A549 (cell line): ENCODE measurements around the gene TTC28. TPM values are rescaled to one million over a fixed set of nuclear protein-coding genes. Genes with fewer than 3 reads are reported as not detected.

ENCODE experiments used
- ATAC-seq, 2 experiments: fragments of 200-7000 bp in 1 of 2; fragments of >200 bp in 1 of 2; cut with Nextera tagmentation in 1 of 2; cut with Tn5 transposase in 1 of 2; 3 replicates each; pipeline versions ENCODE4 v1.8.0 to v1.9.1; 2018 to 2020; ENCODE audit warnings: mild to moderate bottlenecking in 1 of 2, moderate library complexity in 1 of 2
- CTCF ChIA-PET: fragments of 300-600 bp; sonication (Branson Sonifier 250); formaldehyde crosslinking; extraction: SDS; loops from one replicate; lab custom pipeline; 2021; ENCODE audit warnings: antibody characterized with exemption, inconsistent platforms; lab: Yijun Ruan, JAX
- POLR2A ChIA-PET: fragments of 350-600 bp; formaldehyde crosslinking; extraction: SDS; loops from one replicate; lab custom pipeline; 2021; ENCODE audit warnings: antibody characterized with exemption, inconsistent platforms; lab: Yijun Ruan, JAX
- DNase-seq, 2 experiments: peaks; one replicate each; pipeline versions ENCODE4 v3.0.0 to v3.0.0-alpha.2; 2011 to 2016; ENCODE audit warnings: low read depth in 1 of 2, low spot score in 1 of 2
- FAIRE-seq: peaks from 2 replicates; lab custom pipeline; 2011; peaks lifted over from hg19 to GRCh38; lab: Jason Lieb, UNC
- H3K27ac ChIP-seq, 2 experiments: fragments of >200 bp; sonication (Bioruptor Twin); formaldehyde crosslinking; 3 replicates each; pipeline ENCODE4 v1.5.1; 2016 to 2017
- H3K4me1 ChIP-seq: fragments of >200 bp; sonication (Bioruptor Twin); formaldehyde crosslinking; 3 replicates; pipeline ENCODE4 v1.6.1; 2016
- H3K4me2 ChIP-seq: fragments of >200 bp; sonication (Bioruptor Twin); formaldehyde crosslinking; 3 replicates; pipeline ENCODE4 v1.6.1; 2016
- H3K4me3 ChIP-seq: fragments of >200 bp; sonication (Bioruptor Twin); formaldehyde crosslinking; 3 replicates; pipeline ENCODE4 v1.5.1; 2016
- H3K9me3 ChIP-seq: fragments of >200 bp; sonication (Bioruptor Twin); formaldehyde crosslinking; 3 replicates; pipeline ENCODE4 v1.6.1; 2016
- BHLHE40 ChIP-seq: IDR thresholded peaks from 2 replicates; pipeline ENCODE4 v1.6.1; 2012; ENCODE audit warnings: low read depth, low read length, inconsistent platforms
- CBX8 ChIP-seq: fragments of 200-600 bp; sonication (generic); IDR thresholded peaks from 2 replicates; pipeline ENCODE4 v1.6.1; 2016
- CEBPB ChIP-seq, 2 experiments: fragments of >200 bp in 1 of 2; sonication (Bioruptor Twin) in 1 of 2; formaldehyde crosslinking in 1 of 2; IDR thresholded peaks; 2 replicates each; pipeline ENCODE4 v1.6.1; 2012 to 2016
- CHD2 ChIP-seq: fragments of 150-350 bp; IDR thresholded peaks from 2 replicates; pipeline ENCODE4 v1.6.1; 2014; ENCODE audit warnings: low read length; ENCODE audit not compliant: partially characterized antibody
- E2F6 ChIP-seq: IDR thresholded peaks from 2 replicates; pipeline ENCODE4 v1.6.1; 2012; ENCODE audit warnings: low read depth, borderline replicate concordance
- EP300 ChIP-seq, 2 experiments: fragments of >200 bp; sonication (Bioruptor Twin); formaldehyde crosslinking; IDR thresholded peaks; 2 replicates in 1 of 2; 3 replicates in 1 of 2; pipeline ENCODE4 v1.6.1; 2016 to 2017
- FOSB ChIP-seq: fragments of 250-450 bp; sonication (Bioruptor Pico); IDR thresholded peaks from 2 replicates; pipeline ENCODE4 v1.5.0; 2020; ENCODE audit warnings: mild to moderate bottlenecking, moderate library complexity
- HDAC2 ChIP-seq: fragments of 200-600 bp; sonication (generic); IDR thresholded peaks from 2 replicates; pipeline ENCODE4 v1.6.1; 2016
- HEYL ChIP-seq: fragments of 250-450 bp; sonication (Bioruptor Pico); IDR thresholded peaks from 2 replicates; pipeline ENCODE4 v1.8.0; 2021; ENCODE audit warnings: mild to moderate bottlenecking, moderate library complexity
- HOXB13 ChIP-seq: fragments of 250-450 bp; sonication (Bioruptor Pico); IDR thresholded peaks from 2 replicates; pipeline ENCODE4 v1.5.0; 2020; ENCODE audit warnings: low read depth, mild to moderate bottlenecking, moderate library complexity
- HOXB5 ChIP-seq: fragments of 250-450 bp; sonication (Bioruptor Pico); IDR thresholded peaks from 2 replicates; pipeline ENCODE4 v1.5.0; 2020; ENCODE audit warnings: mild to moderate bottlenecking, moderate library complexity
- JUN ChIP-seq, 2 experiments: fragments of >200 bp; sonication (Bioruptor Twin); formaldehyde crosslinking; IDR thresholded peaks; 2 replicates in 1 of 2; 3 replicates in 1 of 2; pipeline ENCODE4 v1.6.1; 2016 to 2017
- JUNB ChIP-seq: fragments of >200 bp; sonication (Bioruptor Twin); formaldehyde crosslinking; IDR thresholded peaks from 2 replicates; pipeline ENCODE4 v1.6.1; 2016
- KDM5A ChIP-seq: fragments of 200-600 bp; sonication (generic); IDR thresholded peaks from 2 replicates; pipeline ENCODE4 v1.6.1; 2016; ENCODE audit warnings: antibody characterized with exemption, mild to moderate bottlenecking
- MAFK ChIP-seq: fragments of 450-650 bp; IDR thresholded peaks from 2 replicates; pipeline ENCODE4 v1.6.1; 2014; ENCODE audit not compliant: partially characterized antibody
- MYC ChIP-seq: IDR thresholded peaks from 2 replicates; pipeline ENCODE4 v1.6.1; 2012; ENCODE audit warnings: mild to moderate bottlenecking, inconsistent platforms, low read length, improper control_type of control experiment, borderline replicate concordance
- NFE2L2 ChIP-seq: fragments of 150-350 bp; conservative IDR thresholded peaks from 2 replicates; pipeline ENCODE4 v1.6.1; 2014; ENCODE audit warnings: low read length
- POLR2A ChIP-seq: IDR thresholded peaks from 2 replicates; pipeline ENCODE4 v1.6.1; 2012; ENCODE audit warnings: mild to moderate bottlenecking, low read length
- POLR2AphosphoS2 ChIP-seq: conservative IDR thresholded peaks from 2 replicates; pipeline ENCODE4 v1.6.1; 2012; ENCODE audit warnings: low read length, improper control_type of control experiment, inconsistent platforms
- RCOR1 ChIP-seq: fragments of 150-350 bp; IDR thresholded peaks from 2 replicates; pipeline ENCODE4 v1.6.1; 2014; ENCODE audit warnings: antibody characterized with exemption, low read length, low read depth
- RFX5 ChIP-seq: fragments of 450-650 bp; IDR thresholded peaks from 2 replicates; pipeline ENCODE4 v1.7.1; 2014; ENCODE audit warnings: antibody characterized with exemption, mild to moderate bottlenecking, moderate library complexity
- ZC3H11A ChIP-seq: fragments of 450-650 bp; IDR thresholded peaks from 2 replicates; pipeline ENCODE4 v1.6.1; 2014; ENCODE audit warnings: antibody characterized with exemption, mild to moderate bottlenecking
- ZSCAN20 ChIP-seq: fragments of 250-450 bp; sonication (Bioruptor Pico); IDR thresholded peaks from 2 replicates; pipeline ENCODE4 v1.8.0; 2022; ENCODE audit warnings: mild to moderate bottlenecking, moderate library complexity
- WGBS: methylation state at CpG from one replicate; pipeline ENCODE4 v1.1.6; 2017; ENCODE audit errors: missing lambda C conversion rate; 5-methylcytosine and 5-hydroxymethylcytosine counted together
- polyA plus RNA-seq, 4 experiments: library from polyadenylated mRNA; depleted of rRNA in 3 of 4; stranded (reverse); fragments of >200 nt; fragmentation: RNase III in 1 of 4; extraction: RNeasy Plus Mini Kit Qiagen cat#74134 plus additional on column Dnase treatment in 1 of 4; gene quantifications; 2 replicates in 3 of 4; 3 replicates in 1 of 4; pipeline ENCODE4 v1.2.3, GENCODE V29; 2011 to 2017
- TF ChIP-seq, protein P1 (sequence below): fragments of >200 bp; sonication (Bioruptor Twin); formaldehyde crosslinking; IDR thresholded peaks from 3 replicates; pipeline ENCODE4 v1.6.1; 2016
- TF ChIP-seq, protein P2 (sequence below): fragments of >200 bp; sonication (Bioruptor Twin); formaldehyde crosslinking; IDR thresholded peaks from 3 replicates; pipeline ENCODE4 v1.5.1; 2016
- TF ChIP-seq, protein P3 (sequence below): fragments of 200-600 bp; sonication (generic); IDR thresholded peaks from 2 replicates; pipeline ENCODE4 v1.6.1; 2016; ENCODE audit warnings: antibody characterized with exemption, mild to moderate bottlenecking, moderate library complexity

Gene TTC28
- polyA plus RNA-seq, 2 of the 4 experiments (the other 2 are of a cell fraction) = 2.6 to 3.8 TPM

- TF ChIP-seq POLR2A (no peak), JUNB (peak; percentile 89), ZSCAN20 (CRISPR knock-in tag) (no peak), CBX8 (no peak), HDAC2 (no peak), POLR2AphosphoS2 (no peak), JUN (IDR thresholded peaks at IDR 0.05) (peak; percentile 85 to 86; a peak in 4 of 5 replicates), BHLHE40 (no peak), EP300 (IDR thresholded peaks at IDR 0.05) (peak; percentile 74 to 80; a peak in 3 of 5 replicates), CEBPB (IDR thresholded peaks at IDR 0.05) (peak; percentile 98 to 99), HOXB5 (CRISPR knock-in tag) (0 out of 2 replicates have a peak, but pooled peaks have one; percentile 41)
Measured at GRCh38 chr22:28711820-28712777, 32.5 kb upstream of the TTC28 start (continued).

DNA sequence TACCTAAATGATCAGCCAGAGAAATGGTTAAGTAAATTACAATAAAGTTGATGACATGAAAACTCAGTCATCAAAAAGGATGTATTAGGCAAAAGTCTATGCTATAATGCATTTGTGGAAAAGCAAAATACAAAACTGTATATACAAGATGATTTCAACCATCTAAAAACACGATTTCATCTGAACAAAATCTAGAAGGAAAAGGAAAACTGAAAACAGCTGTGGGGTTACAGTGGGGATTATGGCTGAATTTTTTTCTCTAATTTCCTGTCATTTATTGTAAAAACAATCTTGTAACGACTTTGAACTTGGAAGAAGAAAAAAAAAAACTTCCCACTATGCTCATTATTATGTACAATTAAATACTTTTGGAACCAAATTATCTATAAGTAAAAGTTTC, 31.7 kb upstream of the TTC28 start:
- ChIA-PET POLR2A (interaction anchor here (1.8 kb wide), 1 partner anchor 31 kb away, joined by 4 read pairs; the partner anchor contains the start of gene TTC28), CTCF (interaction anchor here (1.5 kb wide), 1 partner anchor 30 kb away, joined by 4 read pairs; no protein-coding TSS in a partner anchor)
- H3K4me3 ChIP-seq = peak overlapping the region; percentile 23; the same call in 1 of the 3 replicates
- peak overlapping the region; percentile 81 for H3K4me2 ChIP-seq
- H3K9me3 ChIP-seq = no peaks in the 10 kb centered on the region
- ATAC-seq (no peak), FAIRE-seq (no peak), DNase-seq (no peak)
- H3K27ac ChIP-seq = peak overlapping the region; percentile 82 to 87
- 61% methylated on average over 2 of the region's 2 CpGs for WGBS
- peaks cover 39% of the 10 kb centered on the region for H3K4me1 ChIP-seq
- TF ChIP-seq KDM5A (no peak), MYC (no peak), HOXB13 (CRISPR knock-in tag) (no peak), HEYL (CRISPR knock-in tag) (no peak), NFE2L2 (no peak), ZC3H11A (no peak), E2F6 (no peak), HDAC2 (no peak), JUNB (no peak), ZSCAN20 (CRISPR knock-in tag) (no peak), RFX5 (no peak), RCOR1 (no peak), POLR2A (no peak), CHD2 (no peak), FOSB (CRISPR knock-in tag) (no peak), MAFK (no peak)
- TF ChIP-seq, protein P1, sequence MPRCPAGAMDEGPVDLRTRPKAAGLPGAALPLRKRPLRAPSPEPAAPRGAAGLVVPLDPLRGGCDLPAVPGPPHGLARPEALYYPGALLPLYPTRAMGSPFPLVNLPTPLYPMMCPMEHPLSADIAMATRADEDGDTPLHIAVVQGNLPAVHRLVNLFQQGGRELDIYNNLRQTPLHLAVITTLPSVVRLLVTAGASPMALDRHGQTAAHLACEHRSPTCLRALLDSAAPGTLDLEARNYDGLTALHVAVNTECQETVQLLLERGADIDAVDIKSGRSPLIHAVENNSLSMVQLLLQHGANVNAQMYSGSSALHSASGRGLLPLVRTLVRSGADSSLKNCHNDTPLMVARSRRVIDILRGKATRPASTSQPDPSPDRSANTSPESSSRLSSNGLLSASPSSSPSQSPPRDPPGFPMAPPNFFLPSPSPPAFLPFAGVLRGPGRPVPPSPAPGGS = no peak
- TF ChIP-seq, protein P2, sequence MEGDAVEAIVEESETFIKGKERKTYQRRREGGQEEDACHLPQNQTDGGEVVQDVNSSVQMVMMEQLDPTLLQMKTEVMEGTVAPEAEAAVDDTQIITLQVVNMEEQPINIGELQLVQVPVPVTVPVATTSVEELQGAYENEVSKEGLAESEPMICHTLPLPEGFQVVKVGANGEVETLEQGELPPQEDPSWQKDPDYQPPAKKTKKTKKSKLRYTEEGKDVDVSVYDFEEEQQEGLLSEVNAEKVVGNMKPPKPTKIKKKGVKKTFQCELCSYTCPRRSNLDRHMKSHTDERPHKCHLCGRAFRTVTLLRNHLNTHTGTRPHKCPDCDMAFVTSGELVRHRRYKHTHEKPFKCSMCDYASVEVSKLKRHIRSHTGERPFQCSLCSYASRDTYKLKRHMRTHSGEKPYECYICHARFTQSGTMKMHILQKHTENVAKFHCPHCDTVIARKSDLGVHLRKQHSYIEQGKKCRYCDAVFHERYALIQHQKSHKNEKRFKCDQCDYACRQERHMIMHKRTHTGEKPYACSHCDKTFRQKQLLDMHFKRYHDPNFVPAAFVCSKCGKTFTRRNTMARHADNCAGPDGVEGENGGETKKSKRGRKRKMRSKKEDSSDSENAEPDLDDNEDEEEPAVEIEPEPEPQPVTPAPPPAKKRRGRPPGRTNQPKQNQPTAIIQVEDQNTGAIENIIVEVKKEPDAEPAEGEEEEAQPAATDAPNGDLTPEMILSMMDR = no peak
- TF ChIP-seq, protein P3, sequence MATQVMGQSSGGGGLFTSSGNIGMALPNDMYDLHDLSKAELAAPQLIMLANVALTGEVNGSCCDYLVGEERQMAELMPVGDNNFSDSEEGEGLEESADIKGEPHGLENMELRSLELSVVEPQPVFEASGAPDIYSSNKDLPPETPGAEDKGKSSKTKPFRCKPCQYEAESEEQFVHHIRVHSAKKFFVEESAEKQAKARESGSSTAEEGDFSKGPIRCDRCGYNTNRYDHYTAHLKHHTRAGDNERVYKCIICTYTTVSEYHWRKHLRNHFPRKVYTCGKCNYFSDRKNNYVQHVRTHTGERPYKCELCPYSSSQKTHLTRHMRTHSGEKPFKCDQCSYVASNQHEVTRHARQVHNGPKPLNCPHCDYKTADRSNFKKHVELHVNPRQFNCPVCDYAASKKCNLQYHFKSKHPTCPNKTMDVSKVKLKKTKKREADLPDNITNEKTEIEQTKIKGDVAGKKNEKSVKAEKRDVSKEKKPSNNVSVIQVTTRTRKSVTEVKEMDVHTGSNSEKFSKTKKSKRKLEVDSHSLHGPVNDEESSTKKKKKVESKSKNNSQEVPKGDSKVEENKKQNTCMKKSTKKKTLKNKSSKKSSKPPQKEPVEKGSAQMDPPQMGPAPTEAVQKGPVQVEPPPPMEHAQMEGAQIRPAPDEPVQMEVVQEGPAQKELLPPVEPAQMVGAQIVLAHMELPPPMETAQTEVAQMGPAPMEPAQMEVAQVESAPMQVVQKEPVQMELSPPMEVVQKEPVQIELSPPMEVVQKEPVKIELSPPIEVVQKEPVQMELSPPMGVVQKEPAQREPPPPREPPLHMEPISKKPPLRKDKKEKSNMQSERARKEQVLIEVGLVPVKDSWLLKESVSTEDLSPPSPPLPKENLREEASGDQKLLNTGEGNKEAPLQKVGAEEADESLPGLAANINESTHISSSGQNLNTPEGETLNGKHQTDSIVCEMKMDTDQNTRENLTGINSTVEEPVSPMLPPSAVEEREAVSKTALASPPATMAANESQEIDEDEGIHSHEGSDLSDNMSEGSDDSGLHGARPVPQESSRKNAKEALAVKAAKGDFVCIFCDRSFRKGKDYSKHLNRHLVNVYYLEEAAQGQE = no peak
